Measurements from ENCODE around the gene TMC4.
"Not testable (repeated sequence)": the region's sequence is repeated elsewhere in the genome, so short reads cannot be mapped to it uniquely, and the experiment has no call there.

Gene TMC4

DNA sequence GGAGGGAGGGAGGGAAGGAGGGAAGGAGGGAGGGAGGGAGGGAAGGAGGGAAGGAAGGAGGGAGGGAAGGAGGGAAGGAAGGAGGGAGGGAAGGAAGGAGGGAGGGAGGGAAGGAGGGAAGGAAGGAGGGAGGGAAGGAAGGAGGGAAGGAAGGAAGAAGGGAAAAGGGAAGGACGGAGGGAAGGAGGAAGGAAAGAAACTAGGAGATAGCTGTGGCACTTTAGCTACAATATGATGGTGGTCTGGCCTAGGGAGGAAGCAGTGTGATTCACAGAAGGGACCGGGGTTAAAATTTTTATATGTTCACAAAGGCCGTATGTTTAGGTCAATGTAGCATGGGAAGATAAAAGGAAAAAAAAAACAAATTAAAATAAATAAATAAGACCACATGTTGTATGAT is 8.9 kb upstream of the TMC4 start:
- DNase-seq; intact Hi-C loops (cut with DNase I): not testable (repeated sequence)

DNA sequence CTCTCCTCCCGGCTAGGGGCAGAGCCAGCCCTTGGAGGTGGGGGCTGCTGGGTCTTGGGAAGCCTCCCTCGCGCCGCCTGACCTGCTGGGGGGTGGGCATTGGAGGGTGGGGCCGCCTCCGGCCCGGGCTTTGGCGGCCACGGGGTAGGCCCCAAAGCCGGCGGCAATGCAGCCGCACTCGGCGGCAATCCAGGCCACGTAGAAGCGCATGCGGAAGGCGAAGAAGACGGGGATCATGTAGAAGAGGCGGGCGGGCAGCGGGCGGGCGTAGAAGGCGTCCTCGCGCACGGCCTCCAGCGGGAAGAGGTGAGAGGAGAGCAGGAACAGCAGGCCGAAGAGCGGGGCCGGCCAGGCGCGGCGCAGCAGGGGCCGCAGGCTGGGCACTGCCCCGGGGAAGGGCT is 7.7 kb upstream of the TMC4 start:
- intact Hi-C loops (cut with DNase I) = no loop called here
- DNase-seq = peak in 1 of 10 donors; percentile 73

DNA sequence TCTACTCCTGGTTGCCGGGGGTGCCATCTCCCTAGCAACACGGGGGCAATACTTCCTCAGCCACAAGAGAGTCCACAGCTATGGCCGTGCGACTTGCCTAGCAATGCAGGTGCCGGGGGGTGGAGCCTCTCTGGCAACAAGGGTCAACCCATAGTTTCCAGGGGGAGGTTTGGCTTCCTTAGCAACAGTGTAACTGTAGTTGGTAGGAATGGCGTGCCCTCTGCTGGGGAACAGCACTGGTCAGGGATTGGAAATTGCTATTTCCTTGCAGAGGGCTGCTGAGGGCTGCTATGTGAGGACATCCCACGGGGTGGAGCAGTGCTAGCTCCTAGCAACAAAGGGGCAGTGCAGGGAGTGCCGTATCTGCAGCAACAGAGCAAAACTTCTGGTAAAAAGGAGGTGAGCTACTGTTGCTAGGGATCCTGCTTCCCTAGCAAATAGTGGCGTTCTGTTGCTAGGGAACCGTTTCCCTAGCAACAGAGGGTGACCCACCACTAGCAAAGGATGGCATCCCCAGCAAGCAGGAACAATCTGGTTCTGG is 7.0 kb upstream of the TMC4 start:
- peak in 9 of 10 donors; percentile 39 to 95 (median 64) for DNase-seq

DNA sequence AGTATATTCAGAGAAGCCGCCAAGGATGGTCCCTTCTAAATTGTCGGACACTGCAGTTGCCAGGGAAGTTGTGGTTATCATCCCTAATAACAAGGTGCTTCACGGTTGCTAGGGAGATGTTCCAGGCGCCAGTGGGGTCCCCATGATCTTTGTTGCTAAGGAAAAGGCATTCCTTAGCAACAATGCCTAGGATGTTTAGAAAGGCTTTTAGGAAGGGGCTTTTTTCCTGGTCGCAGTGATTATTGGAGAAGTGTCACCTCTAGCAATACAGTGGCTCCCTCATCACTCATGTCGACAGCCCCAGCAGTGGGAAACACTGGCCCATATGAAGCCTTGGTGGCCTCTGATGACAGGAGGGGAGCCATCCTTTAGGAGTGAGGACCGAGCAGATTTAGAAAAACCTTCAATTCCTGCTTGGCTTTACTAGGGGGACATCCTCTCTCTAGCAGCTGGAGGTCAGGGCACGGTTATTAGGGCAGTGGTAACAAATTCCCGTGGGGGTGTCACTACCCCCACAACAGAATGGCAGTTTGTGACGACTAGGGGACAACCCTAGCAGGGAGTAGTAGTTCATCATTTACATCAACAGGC is 6.4 kb upstream of the TMC4 start:
- DNase-seq = no peak
- intact Hi-C loops (cut with DNase I) = no loop called here

More for the DNA sequence above, 7.0 kb upstream of the TMC4 start:
- intact Hi-C loops (cut with DNase I) = no loop called here

DNA sequence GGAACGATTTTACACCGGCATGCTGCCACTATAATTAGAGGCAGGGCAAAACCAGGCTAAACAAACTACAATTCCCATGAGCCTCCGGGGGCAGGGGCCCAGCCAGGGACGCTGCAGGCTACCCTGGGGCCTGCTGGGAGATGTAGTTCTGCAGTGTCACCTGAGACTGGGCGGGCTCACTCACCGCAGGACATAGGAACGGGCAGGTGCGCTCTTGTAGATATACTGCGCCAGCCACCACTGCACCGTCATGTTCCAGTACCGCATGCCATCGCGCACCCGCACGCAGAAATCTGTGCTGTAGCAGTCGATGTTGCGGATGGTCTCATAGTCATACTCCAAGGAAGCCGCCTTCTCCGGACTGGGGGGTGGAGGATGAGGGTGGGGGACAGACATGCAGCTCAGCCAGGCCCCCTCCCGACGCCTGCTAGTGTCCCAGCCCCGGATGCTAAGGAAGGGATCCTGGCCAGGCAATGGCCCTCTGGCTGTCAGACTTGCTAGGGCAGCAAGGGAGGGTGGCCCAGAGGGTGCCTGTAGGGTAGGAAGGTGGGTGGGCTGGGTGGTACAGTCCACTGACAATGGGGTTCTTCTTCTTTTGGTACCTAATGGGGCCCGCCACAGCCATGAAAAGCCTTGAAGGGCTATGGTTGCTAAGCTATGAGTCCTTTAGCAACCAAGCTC is 5.8 kb upstream of the TMC4 start:
- peak in 8 of 10 donors; percentile 38 to 94 (median 59) for DNase-seq
- intact Hi-C loops (cut with DNase I) = no loop called here

DNA sequence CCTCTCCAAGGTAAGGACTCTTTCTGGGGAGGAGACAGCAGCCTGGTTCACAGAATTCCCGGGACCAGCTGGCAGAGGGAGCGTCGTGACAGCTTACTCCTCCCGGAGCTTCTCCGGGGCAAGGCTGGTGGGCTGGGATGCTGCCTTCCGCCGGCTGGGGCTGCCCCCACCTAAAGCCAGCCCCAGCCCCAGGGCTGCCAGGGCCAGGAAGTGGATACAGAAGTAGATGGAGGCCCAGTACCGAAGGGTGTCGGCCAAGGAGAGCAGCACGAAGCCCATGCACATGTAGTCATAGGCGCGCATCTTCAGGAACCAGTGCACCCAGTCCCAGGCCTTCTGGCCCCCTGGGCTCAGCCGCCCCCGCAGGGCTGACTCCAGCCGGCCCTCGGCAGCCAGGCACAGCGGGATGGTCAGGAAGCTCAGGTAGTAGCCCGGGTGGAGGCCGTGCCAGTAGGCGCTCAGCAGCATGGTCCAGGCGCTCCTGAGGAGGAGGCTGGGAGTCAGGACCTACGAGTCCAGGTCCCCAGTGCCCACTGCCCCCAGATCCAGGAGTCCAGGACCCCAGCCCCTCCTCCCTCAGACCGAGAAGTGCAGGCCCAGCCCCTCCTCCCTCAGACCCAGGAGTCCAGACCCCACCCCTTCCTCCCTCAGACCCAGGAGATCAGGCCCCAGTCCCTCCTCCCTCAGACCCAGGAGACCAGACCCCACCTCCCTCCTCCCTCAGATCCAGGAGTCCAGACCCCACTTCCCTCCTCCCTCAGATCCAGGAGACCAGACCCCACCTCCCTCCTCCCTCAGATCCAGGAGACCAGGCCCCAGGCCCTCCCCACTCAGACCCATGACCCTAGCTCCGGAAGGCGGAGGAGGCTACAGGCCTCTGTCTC is 1.2 kb upstream of the TMC4 start:
- DNase-seq = peak in 1 of 10 donors; percentile 62
- intact Hi-C loops (cut with DNase I) = no loop called here

DNA sequence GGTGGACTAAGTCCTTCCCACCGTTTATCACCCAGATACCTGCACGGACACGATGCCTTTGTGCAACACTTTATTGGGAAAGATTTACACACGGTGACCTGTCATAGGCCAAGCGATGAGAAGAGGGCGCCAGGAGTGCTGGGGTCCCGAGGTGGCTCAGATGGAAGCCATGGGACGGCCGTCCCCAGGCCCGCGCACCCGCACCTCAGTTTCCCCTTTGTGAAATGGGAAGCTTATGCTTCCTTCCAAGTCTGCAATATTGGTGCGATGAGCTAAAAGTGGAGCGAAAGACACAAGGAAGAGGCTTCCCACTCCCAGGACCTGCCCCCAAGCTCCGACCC is 369 bp upstream of the TMC4 start:
- peak in 1 of 10 donors; percentile 7 for DNase-seq
- intact Hi-C loops (cut with DNase I) = no loop called here

DNA sequence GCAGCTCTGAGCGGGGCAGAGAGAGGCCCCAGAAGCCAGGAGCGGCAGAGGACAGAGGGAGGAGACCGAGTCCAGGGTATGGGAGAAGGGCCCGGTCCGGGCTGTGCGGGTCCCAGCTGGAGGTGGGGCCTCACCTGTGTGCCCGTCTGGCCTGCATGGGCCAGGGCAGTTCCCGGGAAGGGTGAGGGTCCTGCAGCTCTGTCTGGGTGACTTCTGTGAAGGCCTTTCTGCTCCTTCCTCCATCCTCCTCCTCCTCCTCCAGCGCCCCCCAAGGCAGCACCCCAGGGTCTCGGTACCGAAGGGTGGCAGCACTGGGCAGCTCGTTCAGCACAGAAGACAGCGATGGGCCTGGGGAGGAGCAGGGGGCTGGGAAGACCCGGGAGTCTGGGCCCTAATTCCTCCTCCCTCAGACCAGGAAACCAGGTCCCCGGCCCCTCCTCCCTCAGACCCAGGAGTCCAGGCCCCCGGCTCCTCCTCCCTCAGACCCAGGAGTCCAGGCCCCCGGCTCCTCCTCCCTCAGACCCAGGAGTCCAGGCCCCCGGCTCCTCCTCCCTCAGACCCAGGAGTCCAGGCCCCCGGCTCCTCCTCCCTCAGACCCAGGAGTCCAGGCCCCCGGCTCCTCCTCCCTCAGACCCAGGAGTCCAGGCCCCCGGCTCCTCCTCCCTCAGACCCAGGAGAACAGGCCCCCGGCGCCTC is 1.1 kb downstream of the TMC4 start:
- intact Hi-C loops (cut with DNase I) = not testable (repeated sequence)
- DNase-seq = peak in 2 of 10 donors; percentile 31 to 46

DNA sequence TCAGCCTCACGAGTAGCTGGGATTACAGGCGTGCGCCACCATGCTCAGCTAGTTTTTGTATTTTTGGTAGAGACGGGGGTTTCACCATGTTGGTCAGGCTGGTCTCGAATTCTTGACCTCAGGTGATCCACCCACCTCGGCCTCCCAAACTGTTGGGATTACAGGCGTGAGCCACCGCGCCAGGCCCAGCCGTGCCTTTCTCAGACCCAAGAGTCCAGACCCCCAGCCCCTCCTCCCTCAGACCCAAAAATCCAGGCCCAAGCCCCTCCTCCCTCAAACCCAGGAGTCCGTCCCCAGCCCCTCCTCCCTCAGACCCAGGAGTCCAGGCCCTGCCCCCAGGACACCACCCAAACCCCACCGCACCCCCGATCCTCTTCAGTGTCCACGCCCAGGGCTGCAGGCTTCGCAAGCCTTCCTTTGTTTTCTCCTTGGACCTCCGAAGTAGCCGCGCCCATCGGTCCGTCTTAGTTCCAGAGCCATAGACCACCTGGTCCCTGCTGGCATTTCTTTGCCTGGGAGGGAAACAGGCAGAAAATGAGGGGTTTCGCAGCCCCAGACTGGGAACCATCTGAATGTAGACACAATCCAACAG is 3.7 kb downstream of the TMC4 start:
- peak in 1 of 10 donors; percentile 77 for DNase-seq
- intact Hi-C loops (cut with DNase I) = no loop called here

DNA sequence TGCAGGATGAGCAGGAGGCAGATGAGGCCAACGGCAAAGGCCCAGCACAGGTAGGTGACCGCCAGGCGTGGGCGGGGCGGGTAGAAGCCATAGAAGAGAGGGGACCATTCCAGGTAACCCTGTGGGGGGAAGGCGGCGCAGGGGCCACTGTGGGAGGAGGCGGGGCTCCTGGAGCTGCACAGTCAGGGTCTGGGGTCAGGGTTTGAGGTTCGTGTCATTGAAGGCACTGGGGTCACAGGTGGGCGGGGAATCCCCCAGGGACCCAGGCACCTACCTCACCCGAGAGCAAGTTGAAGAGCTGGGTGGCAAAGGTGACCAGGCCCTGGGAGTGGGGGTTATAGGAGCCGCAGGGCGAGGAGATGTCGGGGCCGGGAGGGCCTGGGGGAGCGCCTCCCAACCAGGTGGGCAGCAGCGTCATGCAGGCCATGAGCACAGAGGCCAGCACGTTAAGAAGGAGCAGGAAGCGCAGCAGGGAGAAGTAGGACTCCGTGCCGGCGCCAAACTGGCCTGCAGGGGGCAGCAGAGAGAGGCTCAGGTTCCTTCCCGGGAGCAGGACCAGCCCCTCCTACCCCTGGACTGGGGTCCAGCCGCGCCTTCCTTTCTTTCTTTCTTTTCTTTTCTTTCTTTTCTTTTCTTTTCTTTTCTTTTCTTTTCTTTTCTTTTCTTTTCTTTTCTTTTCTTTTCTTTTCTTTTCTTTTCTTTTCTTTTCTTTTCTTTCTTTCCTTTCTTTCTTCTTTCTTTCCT is 4.6 kb downstream of the TMC4 start:
- peak; percentile 77 to 98 (median 96) for DNase-seq
- intact Hi-C loops (cut with DNase I) = loop anchor here (1.0 kb wide), 1 partner anchor 63 kb away; no protein-coding TSS in a partner anchor

DNA sequence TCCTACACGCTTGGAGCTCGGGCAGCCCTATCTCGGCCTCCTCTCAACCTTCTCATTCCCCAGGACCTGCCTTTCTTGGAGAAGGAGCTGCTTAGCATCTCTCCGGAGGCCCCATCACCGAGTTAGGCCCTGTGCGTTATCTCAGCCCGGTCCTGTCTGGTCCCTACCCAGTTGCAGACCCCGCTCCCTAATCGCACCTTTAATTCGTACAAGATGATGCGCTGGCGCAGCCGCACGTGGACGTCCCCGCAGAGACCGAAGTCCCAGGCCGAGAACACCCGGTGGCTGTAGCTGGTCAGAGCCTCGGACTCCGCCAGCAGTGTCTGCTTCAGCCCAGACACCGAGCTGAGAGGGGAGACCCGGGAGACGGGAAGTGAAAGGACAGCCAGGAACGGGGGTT is 7.7 kb downstream of the TMC4 start:
- intact Hi-C loops (cut with DNase I) = no loop called here

DNA sequence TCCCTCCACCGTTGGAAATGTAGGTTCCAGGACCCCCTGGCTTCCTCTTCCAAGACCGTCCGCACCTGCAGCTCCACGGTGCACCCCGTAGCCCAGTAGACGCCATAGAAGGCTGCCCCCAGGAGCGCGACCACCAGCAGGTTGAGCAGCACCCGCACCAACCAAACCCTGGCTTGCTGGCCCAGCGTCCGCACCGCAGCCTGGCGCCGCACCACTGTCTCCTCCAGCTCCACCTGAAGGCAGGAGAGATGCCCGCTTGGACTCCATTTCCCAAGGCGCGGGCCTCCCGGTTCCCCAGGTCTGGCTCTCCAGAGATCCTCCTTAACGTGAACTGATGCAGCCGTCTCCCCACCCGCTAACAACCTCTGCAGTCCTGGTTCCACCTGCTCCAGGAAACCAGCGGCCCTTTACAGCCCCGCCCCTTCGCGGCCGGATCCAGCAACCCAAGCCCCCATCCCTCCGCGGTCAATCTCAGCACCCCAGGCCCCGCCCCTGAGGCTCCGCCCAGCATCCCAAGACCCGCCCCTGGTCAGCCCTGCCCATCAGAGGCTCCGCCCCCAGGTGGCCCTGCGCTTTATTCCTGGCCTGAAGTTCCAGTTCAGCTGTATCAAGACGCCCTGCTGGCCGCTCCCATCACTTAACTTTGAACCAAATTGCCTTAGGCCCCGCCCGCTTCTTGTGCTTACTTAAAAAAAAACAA is 8.4 kb downstream of the TMC4 start:
- intact Hi-C loops (cut with DNase I) = no loop called here
- no peak for DNase-seq

More for the DNA sequence above, 7.7 kb downstream of the TMC4 start:
- DNase-seq = no peak

DNA sequence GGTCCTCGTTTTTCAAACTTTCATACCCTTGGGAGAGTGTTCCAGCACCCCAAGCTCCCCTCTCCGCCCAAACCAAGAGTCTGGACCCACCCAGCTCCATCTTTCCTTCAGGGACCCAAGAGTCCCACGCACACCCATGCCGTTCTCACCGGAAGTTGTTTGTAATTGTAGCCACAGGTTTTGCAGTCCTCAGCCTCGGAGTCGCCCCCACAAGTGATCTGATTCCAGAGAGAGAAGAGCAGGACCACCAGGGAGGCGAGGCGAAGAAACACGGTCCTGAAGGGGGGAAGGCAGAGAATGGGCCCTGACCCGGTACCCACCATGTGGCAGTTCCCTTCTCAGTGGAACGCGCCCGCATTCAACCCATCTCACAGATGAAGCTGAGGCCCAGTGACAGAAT is 10.1 kb downstream of the TMC4 start:
- intact Hi-C loops (cut with DNase I) = no loop called here

DNA sequence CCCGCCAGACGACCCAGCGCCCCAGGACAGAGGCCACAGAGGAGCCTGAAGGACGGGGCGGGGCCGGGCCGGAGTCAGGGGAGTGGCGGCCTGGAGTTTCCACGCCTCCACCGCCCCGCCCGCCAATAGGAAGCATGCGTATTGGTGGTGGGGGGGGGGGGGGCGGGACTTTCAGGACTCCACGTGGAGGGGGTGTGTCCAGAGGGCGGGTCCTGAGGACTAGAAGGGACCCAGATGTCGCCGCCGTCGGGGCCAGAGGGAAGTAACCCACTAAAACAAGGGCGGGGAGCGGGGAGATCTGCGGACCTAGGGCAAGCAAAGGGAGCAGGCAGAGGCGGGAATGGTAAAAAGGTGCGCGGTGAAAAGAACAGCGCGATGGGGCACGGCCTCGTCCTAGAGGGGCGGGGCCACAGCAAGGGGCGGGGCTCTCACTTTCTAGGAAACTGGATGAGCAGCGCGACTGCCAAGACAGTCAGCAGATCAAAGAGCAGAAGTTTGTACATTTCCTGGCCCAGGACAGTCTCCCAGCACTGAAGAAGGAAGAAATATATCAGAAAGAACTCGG is 10.6 kb downstream of the TMC4 start:
- intact Hi-C loops (cut with DNase I) = no loop called here
- peak in 6 of 10 donors; percentile 24 to 91 (median 40) for DNase-seq

More for the DNA sequence above, 10.1 kb downstream of the TMC4 start:
- DNase-seq = no peak

DNA sequence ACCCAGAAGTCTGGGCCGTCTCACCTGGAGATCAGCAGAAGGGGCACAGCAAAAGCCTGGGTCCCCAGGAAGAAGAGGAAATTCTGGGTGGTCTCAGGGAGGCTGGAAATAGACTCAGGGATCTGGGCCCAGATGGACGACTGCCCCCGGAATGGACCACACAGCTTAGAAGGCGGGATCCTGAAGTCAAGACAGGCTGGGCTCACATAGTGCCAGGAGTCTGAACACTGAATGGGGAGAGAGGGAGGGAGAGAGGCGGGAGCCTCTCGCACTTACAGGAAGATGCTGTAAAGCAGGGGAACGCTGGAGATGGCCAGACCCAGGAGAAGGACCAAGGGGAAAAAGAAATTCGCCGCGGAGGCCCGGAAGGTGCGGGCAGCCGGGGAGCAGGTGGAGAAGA is 12.1 kb downstream of the TMC4 start:
- intact Hi-C loops (cut with DNase I) = no loop called here
- no peak for DNase-seq

DNA sequence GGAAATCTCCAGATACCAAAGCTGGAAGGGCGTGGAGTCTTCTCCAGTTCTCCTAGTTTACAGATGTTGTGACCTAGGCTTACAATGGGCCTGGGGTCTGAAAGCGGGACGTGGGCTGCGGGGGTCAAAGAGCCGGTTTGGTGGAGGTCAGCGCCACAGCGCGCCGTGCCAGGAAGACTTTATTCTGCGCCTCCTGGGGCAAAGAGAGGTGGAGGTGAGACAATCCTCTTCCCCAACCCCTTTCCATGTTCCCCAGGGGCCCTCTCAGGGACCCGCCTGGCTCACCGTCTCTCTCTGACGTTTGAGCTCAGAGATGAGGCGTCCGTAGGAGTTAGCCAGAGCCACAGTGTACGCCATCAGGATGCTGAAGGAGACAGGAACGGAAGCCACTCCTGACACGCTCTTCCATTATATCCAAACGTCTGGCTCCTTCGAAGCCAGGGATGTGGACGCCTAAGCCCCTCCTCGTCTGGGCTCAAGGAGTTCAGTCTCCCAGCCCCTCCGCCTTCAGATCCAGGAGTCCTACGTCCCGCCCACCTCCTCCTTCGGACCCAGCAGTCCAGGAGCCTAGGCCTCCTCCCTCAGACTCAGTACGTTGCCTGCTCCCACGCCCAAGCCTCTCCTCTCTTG is 12.7 kb downstream of the TMC4 start:
- intact Hi-C loops (cut with DNase I) = no loop called here
- DNase-seq = no peak

DNA sequence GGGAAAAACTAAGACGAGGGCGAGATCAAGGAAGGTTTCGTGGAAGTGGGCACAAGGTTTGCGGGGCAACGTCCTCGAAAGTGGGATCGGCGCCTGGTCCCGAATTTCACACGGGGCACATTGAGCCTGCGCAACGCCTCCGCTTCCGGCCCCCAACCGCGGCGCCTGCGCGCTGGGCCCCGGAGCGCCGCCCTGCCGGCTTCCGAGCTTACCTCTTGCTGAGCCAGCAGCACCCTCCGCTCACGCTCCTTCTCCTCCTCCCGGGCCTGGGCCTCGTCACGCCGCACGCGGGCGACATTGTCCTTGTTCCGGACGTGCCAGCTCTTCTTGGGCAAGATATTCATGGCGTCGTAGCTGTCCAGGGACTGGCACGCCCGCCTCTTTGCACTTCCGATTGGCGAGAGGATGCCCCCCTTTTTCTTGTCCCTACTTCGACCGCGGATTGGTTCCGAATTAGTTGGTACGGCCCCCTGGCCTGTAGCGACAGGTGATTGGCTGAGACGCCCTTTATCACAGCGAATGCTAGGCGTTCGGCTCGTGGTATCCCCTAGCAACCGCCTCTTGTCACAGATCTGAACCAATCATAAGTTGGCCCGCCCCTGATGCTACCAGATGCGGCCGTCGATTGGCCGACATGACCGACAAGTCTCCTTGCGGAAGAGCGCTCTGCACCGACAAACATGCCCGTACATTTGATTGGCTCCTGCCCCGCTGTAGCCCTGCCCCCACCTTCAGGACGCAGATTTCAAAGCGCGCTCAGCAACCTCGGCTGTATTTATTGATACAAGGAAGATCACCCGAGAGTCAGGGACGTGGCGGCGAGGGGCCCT is 13.4 kb downstream of the TMC4 start, which contains the start of gene LENG1:
TSS of gene LENG1 (minus strand) at position 370 of the 830 bp plus-strand sequence. CDS start at position 344, 26 bp downstream.
- peak; percentile 99 to 100 (median 100) for DNase-seq

More for the DNA sequence above, 13.4 kb downstream of the TMC4 start, which contains the start of gene LENG1:
- intact Hi-C loops (cut with DNase I) = no loop called here

All from posterior cingulate gyrus (tissue), 11 donors.